ENCODE results near the gene STX10.

Gene STX10

DNA sequence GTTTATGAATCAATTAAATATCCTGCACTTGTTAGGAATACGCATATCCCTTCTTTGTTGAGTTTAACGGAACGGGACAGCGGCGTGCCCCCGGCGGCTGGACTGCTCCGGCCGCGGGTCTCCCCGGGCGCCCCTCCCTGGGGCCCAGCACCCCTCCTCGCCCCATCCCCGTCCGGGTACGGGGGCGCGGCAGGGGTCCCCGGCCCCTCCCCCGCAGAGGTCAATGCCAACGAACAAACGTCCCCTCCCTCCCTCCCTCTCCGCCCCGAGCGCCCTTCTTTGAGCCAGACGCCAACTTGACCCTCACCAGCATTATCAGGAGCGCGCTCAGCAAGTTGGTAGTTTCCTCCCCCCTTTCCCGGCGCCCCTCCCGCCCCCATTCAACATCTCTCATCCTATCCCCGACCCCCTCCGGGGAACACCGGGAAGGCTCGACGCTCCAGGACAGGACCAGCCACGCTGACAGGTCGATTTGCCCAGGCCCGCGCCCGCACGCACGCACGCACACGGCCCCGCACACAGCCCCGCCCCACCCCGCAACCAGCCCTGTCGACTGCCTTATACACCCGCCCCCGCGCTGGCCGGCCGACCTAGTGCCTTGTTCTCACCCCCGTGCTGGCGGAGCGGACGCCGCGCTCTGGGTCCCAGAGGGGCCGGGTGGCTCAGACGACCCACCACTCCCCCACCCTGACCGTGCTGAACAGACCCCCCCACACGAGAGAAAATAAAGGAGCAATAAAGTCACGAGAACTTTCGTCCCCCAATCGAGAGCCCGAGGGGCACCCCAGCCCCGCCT lies 52.5 kb downstream of the STX10 start:
- H3K4me3 ChIP-seq (ENCODE audit: low read length): no peak overlapping the region
- DNase-seq (ENCODE audit: low read depth): no peak
- no peak for TF ChIP-seq CTCF (conservative IDR thresholded peaks at IDR 0.05; ENCODE audit: low read depth, low read length)

- DNase-seq (ENCODE audit: low read depth): no peak
- H3K4me3 ChIP-seq (ENCODE audit: low read length): no peak overlapping the region
- no peak for TF ChIP-seq CTCF (conservative IDR thresholded peaks at IDR 0.05; ENCODE audit: low read depth, low read length)
These were observed 53.1 kb downstream of the STX10 start for GRCh38 chr19:13097033-13097462.

- H3K4me3 ChIP-seq (ENCODE audit: low read length): no peak overlapping the region
- TF ChIP-seq CTCF (conservative IDR thresholded peaks at IDR 0.05; ENCODE audit: low read depth, low read length): no peak
- no peak for DNase-seq (ENCODE audit: low read depth)
These were observed 53.9 kb downstream of the STX10 start for GRCh38 chr19:13095934-13096927.

- TF ChIP-seq CTCF (conservative IDR thresholded peaks at IDR 0.05; ENCODE audit: low read depth, low read length): no peak
- no peak overlapping the region for H3K4me3 ChIP-seq (ENCODE audit: low read length)
These were observed 54.8 kb downstream of the STX10 start for GRCh38 chr19:13095393-13095784.

GRCh38 chr19:13094771-13095392 lies 55.3 kb downstream of the STX10 start:
- DNase-seq (ENCODE audit: low read depth): no peak
- H3K4me3 ChIP-seq (ENCODE audit: low read length): no peak overlapping the region
- no peak for TF ChIP-seq CTCF (conservative IDR thresholded peaks at IDR 0.05; ENCODE audit: low read depth, low read length)

More at GRCh38 chr19:13095393-13095784, 54.8 kb downstream of the STX10 start:
- no peak for DNase-seq (ENCODE audit: low read depth)

DNA sequence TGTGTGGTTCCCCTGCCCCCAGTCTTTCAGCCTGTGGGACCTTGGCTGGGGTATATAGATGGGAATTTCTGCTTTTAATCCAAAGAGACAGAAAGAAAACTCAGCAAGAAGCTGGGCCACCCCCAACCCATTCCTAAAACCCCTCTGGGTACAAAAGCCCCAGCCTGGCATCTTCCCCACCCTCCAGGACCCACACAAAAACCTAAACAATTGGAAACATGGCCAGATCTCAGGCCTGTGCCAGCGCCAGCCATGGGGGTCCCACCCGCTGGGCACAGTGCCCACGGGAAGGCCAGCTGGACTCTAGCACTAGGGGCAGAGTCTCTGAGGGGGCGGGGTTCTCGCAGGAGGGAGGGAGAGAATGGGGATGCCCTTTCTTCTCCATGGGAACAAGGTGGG lies 56.1 kb downstream of the STX10 start:
- no peak overlapping the region for H3K4me3 ChIP-seq (ENCODE audit: low read length)
- no peak for TF ChIP-seq CTCF (conservative IDR thresholded peaks at IDR 0.05; ENCODE audit: low read depth, low read length)
- no peak for DNase-seq (ENCODE audit: low read depth)

Data from retinal pigment epithelial cell (primary cell).